Hepatic stellate cell (primary cell): ENCODE data around the gene CCDC141.

ENCODE experiments used
- DNase-seq: peaks from one replicate; pipeline ENCODE4 v3.0.0; 2011; ENCODE audit warnings: low spot score

CCDC141 gene

DNA sequence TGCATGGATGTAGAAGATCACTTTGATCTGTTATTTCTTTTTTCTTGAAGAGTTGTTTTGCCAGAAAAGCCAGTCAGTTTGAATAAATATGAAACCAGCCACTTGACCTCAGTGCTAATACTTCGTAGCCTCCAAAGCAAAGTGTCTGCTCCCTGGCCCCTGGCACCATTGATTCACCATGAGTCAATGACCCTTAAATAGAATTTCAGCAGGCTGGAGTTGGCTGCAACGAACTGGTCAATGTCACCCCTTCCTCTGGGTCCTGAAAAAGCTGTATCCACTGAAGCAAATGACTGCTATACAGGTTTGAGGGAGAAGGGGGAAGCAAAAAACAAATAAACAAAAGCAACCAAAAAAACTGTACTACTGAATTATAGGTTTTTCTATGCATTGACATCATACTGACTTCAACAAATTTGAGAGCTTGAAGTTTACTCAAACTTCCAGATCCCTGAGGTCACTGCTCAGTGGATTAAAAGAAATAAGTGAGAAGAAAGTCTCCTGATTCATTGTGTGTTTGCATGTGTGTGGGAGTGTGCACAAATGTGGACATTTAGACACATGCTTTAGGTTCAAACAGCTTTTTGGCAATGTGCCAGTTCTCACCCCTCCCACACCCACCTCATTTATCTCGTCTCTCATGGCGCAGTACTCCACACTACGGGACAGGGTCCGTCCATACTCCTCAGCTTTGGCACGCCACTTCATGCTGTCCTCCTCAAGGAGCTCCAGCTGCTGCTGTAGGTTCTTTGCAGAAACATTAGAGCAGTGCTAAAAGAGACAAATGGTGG is 184.6 kb downstream of the CCDC141 start:
- DNase-seq, result no peak

DNA sequence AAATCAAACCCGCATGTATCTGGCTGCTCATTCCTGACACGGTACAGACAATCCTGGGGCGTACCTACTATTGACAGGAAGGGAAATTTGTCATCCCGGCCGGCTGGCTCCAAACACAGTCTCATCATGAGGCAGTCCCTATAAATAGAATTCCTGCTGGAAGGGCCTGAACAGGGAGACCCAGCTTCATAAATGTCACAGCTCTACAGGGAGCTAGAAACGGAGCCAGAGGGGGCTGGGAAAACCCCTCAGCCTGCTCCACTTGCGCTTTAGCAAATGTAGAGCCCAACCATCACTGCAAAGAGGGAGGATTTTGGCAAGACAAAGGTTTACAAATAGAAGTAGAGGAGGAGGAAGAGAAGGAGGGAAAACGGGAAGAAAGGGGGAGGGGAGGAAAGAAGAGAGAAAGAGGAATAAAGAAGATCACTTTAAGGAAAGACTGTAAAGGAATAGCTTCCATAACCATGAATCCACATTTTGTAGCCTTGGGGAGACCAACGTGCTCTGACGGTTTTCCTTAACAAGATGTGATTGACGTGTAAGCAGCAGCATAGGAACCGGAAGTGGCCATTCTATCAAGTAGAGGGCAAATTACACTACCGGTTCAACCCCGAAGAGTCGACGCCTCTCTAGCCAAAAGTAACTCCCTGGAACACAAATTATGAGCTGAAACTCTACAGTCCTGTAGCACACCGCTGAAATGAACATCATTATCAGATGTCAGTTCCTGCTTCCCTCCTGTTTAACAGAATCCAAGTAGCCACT is 185.9 kb downstream of the CCDC141 start:
- DNase-seq, result peak; percentile 16

DNA sequence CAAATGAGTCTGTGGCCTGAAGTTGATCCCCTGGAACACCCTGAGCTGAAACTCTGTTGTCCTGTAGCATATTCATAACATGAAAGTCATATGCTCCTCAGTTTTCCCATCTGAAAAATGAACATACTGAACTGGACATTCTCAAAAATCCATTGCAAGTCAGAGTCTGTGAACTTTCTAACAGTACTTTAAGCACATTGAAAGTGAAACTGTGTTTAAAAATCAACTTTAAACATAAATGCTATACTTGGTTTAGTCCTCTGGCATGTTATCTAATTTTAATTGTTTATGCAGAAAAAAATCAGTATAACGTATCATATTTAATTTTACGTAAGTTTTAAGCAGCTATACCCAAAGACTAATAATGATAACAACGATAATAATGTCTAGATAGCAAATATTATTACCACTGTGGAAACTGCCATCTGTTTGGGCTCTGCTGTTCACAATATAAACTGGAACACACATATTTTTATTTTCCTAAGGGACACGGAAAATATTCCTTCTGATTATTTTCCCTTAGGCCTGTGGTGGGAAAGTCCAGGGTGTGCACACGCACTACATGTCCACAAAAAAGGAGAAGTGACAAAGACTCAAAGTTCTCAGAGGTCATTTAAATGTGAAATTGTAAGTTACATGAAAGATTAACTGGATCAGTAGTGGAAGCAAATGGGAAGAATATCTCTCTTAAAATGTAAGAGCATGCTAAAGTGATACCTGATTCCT is 186.6 kb downstream of the CCDC141 start:
- no peak for DNase-seq

DNA sequence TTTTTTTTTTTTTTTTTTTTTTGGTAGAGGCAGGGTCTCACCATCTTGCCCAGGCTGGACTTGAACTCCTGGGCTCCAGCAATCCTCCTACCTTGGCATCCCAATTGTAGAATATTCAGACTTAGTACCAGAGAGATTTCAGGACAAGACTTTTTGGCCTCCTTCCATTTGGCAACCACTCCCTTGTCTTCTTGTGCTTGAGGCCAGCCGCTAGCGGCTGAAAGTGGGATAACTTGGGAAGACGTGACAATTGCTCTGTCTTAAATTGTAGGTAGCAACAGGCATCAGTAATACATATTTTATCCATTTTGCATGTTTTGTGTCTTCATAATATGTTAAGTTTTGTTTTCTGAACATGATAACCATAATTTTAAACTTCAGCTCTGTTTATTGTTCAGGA is 189.4 kb downstream of the CCDC141 start:
- no peak for DNase-seq

DNA sequence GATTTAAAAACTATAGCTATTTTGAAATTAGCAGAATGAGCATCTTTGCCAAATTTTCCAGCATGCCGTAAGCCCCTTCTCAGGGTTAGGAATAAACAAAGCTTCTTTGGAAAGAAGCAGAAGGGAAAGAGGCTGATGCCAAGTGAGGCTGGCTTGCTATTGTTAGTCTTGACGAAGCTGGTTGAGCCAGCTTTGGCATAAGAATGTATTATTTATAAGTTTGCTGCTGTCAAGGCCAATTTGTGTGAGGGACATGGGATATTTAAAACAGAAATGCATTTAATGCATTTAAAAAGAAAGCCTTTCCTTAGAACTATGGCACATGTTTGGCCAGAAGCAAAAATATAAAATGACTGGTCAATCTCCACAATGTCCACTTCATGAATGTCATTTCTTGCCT is 190.2 kb downstream of the CCDC141 start:
- DNase-seq, result no peak

DNA sequence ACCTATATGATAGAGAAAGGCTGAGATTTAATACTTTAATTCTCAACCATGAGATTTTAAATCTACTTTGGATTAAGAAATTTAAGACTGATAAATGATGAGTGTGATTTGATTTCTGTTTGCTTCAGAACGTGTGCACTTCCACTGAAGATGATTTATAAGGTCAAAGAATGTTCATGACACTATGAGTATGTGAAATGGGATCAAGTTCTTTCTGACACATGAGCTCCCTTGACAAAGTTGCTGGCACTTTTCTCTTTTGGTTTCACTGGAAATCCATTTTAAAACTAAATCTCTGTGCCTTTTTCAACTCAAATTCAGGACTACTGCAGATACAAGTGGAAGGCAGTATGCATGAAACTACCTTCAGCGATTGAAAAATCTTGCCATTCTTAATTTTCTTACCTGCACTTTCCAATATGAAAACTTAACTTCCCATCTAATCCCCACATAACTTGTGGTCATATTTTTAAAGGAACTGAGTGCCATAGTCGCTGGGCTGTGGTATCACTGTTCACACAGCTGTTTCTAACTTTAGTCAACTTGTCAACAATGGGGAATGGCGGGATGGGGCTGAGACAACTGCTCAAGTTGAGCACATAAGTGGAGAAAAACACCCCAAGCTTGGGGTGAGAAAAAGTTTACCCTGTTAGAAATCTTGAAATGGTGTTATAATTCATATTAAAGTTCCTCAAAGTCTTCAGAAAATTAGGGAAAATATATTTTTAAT is 190.9 kb downstream of the CCDC141 start:
- no peak for DNase-seq

DNA sequence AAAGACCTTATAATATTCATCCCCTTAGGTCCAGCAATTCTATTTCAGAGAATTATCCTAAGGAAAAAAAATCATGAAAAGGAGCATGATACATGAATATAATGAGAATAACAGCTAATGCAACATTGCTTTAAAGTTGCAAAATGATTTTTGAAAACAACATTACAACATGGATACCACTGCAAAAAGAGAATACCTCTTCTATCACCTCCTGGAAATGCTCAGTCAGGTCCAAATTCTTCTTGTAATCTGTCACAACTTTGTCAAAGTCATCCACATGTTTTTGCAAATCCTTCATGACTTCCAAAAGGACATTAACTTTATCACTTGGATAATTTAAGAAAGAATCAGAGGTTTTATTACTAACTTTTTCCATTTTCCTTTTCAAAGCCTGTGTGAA is 194.8 kb downstream of the CCDC141 start:
- DNase-seq, result no peak

DNA sequence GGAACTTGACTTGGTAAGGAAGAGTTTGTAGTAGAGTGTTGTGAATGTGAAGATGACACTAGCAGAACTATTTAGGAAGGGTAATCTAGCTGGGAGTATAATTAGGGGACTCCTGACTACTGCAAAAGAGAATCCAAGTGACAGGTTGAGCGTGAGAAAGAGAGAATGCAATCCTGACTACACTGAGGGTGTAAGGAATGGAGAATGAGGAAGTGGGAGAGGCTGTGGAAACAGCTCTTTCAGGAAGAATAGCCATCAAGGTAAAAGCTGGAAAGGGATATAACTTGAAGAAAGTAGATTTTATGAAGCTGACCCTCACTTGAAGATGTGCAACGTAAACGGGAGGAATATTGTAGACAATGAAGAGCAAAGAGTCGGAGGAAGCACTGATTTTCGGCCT is 201.6 kb downstream of the CCDC141 start:
- DNase-seq, result no peak

DNA sequence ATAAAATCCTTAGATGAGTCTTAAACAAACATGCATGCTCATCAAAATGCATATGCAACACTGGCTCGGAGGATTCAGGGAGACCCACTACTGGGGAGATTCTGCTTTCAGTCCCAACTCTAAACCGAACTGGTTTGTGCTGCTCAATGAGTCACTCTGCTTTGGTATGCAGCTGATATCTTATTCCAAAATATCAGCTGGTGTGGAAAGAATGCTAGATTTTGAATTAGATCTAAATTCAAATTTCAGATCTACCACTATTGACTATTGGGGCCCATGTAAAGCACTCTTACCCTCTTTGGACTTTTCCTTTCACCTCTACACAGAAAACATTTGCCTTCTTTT is 203.5 kb downstream of the CCDC141 start:
- DNase-seq, result no peak

DNA sequence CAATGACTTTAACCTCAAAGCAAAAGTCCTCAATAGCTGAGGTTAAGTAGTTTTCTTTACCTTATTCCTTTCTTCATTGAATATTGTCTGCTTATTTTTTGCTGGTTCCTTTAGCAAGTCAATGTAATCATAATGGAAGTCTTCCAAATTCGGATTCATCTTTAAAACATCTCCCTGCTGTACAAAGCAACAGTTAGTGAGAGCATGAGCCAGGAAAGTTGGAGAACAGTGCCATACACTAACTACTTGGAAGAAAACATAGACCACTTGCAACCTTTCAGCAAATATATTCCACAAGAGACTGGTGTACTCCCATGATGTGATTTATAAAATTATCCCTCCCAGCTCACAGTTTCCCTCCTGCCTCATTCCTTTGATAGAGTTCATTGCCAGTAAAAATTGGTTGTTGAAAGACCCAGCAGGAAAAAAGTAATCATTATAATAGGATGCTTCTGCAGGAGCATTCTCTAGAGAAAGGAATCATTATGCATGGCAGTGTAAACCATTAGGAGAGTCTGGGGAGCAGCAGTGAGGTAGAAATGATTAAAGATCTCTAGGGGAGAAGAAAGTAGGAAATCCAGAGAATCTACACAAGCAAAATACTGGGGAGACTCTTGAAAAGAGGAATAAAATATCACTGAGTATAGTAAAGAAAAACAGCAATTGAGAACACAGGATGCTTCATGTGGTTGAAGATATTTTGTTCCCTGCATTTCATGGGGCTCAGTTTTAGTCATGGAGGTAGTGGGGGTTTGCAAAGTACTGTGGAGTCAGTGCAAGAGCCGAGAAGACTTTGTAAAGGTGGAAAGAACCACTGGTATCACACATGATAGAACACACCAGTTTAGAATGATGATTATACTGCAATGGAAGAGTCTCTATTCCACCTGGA is 204.1 kb downstream of the CCDC141 start:
- DNase-seq, result no peak

DNA sequence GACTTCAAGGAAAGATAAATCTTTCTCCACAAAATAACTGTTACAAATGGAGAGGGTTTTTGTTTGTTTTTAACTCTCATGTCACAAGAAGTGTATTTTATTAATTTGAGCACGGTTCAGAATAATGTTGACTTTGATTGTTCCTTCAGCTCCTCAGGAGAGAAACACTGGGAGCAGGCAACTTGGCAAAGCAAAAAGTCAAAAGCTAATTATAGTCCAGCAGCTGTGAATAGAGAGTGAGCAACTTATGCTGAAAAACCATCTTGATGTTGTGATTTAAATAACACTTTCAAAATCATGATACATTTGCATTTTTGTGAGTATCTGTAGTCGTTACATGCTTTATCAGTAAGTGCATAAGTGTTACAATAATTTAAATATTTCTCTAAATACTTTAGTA is 205.2 kb downstream of the CCDC141 start:
- no peak for DNase-seq

DNA sequence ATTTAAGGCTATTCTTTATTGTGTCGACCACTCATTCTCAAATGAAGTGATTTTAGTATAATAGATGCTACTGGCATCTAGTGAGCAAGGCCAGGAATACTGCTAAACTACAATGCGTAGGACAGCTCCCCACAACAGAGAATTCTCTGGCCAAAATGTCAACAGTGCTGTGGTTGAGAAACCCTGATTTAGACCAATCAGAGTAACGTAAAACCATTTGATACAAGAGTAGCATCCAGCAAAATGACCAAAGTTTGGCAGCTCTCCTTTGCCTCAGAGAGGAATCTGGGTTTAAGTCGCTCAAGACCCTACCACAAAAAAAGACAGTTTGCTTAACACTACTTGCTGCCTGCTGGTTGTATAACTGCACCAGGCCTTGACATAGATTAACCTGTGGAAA is 205.7 kb downstream of the CCDC141 start:
- no peak for DNase-seq

DNA sequence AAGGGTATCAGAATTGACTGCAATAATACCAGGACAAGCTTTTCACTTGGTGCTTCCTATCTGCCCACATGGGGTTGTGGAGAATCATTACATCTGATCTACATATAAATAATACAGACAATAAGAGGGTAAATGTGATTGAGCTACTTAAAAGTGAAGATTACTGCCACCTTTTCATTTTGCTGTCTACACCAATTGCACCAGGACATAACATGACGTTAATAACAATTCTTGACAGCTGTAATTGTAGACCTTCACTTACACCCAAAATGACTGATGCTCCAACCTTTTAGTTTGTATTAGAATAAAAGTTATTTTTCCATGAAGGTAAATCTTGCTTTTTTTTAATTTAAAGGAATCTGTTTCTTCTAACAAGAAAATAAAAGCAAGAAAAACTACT is 206.2 kb downstream of the CCDC141 start:
- DNase-seq, result no peak

DNA sequence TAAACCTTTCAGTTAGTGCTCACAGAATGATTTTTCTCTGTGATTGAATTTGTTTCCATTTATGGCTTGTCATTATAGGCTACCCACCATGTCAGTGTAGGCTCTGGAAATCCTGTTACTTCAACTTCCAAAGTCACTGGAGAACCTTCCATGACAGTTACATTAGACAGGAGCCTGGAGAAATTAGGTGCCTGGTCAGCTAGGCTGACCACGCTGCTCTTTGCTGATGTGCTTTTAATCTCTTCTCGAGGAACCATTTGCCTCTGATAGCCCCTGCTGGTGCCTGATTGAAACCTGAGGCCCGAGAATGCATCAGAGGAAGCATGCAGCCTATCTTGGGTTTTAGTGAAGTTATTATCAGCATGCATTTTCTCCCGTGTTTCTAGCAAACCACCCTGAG is 213.1 kb downstream of the CCDC141 start:
- DNase-seq, result no peak

DNA sequence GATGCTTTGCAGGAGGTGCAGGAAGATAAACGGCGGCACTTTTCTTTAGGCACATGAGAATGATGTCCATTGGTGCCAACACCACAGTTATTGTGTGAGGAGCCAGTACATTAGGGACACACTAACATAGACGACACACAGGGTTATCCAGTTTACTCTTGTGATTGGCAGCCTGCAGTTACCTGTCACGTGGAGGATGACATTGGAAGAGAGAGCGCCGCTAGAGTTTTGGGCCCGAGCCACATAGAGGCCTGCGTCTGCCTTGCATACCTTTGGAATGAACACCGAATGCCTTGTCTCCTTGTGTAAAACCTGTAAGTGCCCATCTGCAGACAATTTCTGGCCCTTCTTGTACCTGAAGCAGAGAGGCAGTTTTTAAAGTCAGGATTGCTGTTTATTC is 215.9 kb downstream of the CCDC141 start:
- DNase-seq, result no peak

DNA sequence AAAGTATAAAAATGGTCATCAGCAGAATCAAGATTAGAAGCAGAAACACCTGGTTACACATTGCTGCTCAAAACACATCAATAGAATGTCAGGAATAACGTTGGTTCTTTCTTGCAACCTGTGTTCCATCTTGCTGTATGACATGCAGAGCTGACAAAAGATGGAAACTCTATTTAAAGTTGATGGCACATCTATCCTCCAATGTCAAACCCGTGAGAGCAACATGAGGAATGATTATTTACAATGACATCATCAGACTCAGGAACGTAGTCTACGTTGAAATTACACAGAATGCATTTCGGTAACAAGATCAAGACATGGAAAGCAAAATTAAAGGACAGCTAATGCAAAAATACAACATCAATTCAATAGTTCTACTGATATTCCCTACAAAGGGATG is 216.6 kb downstream of the CCDC141 start:
- no peak for DNase-seq

DNA sequence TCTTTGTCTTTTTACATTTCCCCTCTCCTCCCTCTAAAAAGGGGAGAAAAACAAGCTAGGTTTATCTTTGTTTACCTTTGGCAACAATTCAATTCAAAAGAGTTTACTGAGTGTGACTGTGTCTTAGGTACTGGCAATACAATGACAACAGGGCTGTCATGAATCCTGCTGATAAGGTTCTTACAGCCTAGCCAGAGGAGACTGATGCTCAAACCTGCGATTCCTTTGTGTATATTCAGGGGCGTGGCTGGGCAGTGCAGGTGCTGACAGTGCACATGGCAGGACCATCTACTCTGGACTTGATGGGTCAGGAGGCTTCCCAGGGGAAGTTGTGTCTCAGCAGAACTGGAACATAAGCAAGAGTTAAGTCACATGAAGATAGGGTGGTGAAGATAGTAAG is 219.5 kb downstream of the CCDC141 start:
- DNase-seq, result no peak

DNA sequence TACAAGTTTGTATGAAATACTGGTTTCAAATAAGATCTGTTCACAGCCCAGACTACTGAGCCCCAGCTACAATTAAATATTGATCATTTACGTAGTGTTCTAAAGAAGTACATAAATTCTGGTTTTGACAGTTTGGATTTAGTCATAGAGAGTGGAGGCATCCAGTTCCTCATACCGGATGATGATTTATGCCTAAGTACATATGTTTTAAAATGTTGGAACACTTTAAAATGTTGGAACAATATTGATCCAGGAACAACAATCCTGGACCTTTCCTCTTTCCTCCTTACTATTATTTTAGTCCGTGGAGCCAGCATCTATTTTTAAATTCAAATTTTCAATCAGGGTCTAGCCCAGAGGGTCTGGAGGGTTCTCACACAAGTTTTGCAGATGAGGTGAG is 220.0 kb downstream of the CCDC141 start:
- DNase-seq, result no peak

DNA sequence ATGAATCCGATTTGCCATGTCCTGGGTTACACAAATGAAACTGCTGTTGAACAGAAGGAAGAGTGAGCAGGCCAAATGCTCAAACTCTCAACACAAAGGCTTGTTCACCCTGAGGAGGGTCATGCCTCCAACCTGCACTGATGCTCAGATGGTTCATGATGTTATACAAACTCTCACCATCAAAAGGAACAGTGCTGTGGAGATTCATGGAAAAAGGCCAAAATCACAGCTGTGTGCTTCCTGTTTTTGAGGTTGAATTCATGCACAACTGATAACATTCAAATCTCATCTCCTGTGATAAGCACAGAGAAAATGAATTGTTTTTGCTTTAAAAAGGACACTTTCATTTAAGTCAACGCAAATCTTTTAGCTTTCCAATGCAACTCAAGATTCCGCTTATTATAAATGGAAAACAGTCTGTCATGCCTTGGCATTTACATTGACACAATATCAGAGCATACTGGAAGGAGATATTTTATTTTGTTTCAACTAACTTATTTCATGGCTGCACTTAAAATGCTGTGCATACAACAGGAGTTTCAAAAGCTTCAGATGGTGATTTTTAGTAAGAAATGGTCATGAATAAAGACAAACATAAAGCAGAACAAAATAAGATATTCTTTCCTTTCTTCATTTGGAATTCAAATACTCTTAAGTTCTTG is 220.5 kb downstream of the CCDC141 start:
- no peak for DNase-seq

DNA sequence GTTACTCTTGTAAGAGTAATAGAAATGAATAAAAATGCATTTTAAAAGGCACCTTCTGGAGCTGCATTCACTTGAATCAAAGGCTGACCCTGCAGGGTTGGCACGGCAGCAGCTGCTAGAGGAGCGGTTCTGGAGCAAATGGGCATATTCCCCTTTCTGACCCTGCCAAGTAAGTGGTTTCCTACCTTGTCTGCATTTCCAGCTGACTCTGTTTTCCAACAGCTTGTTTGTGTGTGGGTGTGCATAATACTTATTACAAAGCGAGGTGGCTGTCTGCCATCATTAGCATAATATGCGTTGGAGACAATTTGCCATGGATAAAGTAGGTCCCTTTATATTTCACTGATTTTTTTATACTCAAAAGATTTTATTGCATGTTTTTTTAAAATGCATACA is 221.5 kb downstream of the CCDC141 start:
- DNase-seq, result no peak
